Measurements from ENCODE around the gene KRTAP10-2.

Gene KRTAP10-2

GRCh38 chr21:44507673-44508425 is 43.5 kb downstream of the KRTAP10-2 start:
- Histone ChIP-seq H2AFZ (ENCODE audit: low read depth, low read length, severe bottlenecking) (no peak overlapping the region), H3K27me3 (ENCODE audit: low read length) (no peaks in the 10 kb centered on the region), H3K4me2 (ENCODE audit: low read depth, low read length, poor library complexity, severe bottlenecking) (no peak overlapping the region), H4K20me1 (ENCODE audit: low read depth, low read length) (no peaks in the 10 kb centered on the region), H3F3A (ENCODE audit: insufficient read depth) (no peaks in the 10 kb centered on the region), H3K36me3 (ENCODE audit: low read length) (no peaks in the 10 kb centered on the region), H3K9me3 (ENCODE audit: insufficient read depth, low read length) (no peaks in the 10 kb centered on the region), H3K4me3 (ENCODE audit: insufficient read depth, low read length, poor library complexity, severe bottlenecking) (no peak overlapping the region), H3K79me2 (ENCODE audit: insufficient read depth, low read length) (no peaks in the 10 kb centered on the region), H3K9me2 (replicated peaks; ENCODE audit: insufficient read depth, low read length) (no peaks in the 10 kb centered on the region), H3K9ac (ENCODE audit: low read length) (no peak overlapping the region), H3K27ac (ENCODE audit: low read depth, low read length) (no peak overlapping the region)
- TF ChIP-seq EZH2phosphoT487 (conservative IDR thresholded peaks at IDR 0.05; ENCODE audit: low read length) (no peak), CTCF (IDR thresholded peaks at IDR 0.05; ENCODE audit: insufficient read depth, low read length, poor library complexity, severe bottlenecking) (no peak)

DNA sequence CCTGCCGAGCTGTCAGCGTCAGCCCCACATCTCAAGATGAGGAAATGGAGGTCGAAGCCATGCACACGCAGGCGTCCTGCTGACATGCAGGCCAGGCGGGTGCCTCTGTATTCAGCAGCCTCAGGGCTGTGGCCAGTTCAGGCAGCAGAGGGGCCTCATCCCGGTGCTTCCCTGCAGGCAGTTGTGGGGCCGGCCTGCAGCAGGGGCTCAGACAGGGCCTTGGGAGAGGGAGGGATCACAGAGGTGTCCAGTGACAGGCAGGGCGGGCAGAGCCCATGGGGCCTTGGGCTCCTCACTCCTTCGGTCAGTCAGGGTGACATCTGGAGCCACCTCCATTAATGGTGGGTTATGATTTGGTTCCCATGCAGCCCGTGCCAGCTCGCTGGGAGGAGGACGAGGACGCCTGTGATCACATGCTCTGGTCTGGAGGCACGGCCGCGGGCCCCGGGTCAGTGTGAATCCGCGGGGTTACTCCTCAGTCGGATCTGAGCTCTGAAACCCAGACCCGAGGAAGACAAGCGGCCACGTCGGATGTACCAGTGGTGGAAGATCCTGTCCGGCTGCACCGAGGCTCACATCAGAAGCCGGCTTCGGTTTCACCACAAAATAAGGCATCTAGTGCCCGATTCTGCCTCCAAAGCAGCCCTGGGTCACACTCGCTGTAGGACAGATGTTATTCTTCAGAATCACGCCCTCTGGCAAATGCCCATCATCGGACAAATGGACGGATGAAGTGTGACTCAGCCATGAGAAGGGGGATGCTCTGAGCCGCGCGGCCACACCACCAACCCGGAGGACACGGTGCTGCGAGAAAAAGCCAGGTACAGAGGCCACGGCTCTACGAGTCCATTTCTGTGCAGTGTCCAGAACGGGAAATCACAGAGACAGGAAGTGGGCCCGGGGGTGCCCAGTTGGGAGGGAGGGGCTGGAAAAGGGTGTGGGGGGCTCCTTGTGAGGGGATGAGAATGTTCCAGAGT is 44.7 kb downstream of the KRTAP10-2 start:
- Histone ChIP-seq H3K9me2 (replicated peaks; ENCODE audit: insufficient read depth, low read length) (no peaks in the 10 kb centered on the region), H3K27ac (ENCODE audit: low read depth, low read length) (no peak overlapping the region), H2AFZ (ENCODE audit: low read depth, low read length, severe bottlenecking) (no peak overlapping the region), H3K9ac (ENCODE audit: low read length) (no peak overlapping the region), H3K4me3 (ENCODE audit: insufficient read depth, low read length, poor library complexity, severe bottlenecking) (no peak overlapping the region), H4K20me1 (ENCODE audit: low read depth, low read length) (no peaks in the 10 kb centered on the region), H3K27me3 (ENCODE audit: low read length) (no peaks in the 10 kb centered on the region), H3K79me2 (ENCODE audit: insufficient read depth, low read length) (no peaks in the 10 kb centered on the region), H3F3A (ENCODE audit: insufficient read depth) (no peaks in the 10 kb centered on the region), H3K36me3 (ENCODE audit: low read length) (no peaks in the 10 kb centered on the region), H3K9me3 (ENCODE audit: insufficient read depth, low read length) (no peaks in the 10 kb centered on the region), H3K4me2 (ENCODE audit: low read depth, low read length, poor library complexity, severe bottlenecking) (no peak overlapping the region)
- TF ChIP-seq CTCF (IDR thresholded peaks at IDR 0.05; ENCODE audit: insufficient read depth, low read length, poor library complexity, severe bottlenecking) = no peak
- TF ChIP-seq EZH2phosphoT487 (conservative IDR thresholded peaks at IDR 0.05; ENCODE audit: low read length) = no peak

DNA sequence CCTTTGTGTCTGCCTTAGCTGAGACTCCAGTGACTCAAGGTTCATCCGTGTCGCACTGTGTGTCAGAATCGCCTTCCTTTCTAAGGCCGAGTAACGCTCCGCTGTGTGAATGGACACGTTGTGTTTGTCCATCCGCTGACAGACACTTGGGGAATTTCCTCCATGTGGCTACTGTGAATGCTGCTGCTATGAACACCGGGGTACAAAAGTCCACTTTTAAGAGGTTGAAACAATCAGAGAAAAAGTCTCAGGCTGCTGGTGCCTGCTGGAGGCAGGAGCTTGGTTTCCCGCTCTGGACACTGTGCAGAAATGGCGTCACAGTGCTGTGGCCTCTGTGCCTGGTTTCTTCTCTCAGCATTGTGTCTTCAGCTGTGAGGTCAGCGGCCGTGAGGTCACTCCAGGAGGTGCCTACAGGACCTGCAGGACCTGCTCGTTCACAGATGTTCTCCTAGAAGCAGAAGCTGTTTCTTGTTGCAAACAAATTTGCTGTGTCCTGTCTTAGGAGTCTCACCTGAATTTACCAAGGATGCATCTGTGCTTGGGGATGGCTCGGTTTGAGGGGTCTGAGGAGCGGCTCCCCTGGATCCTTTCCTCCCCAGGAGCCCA is 45.5 kb downstream of the KRTAP10-2 start:
- Histone ChIP-seq H3K36me3 (ENCODE audit: low read length) (no peaks in the 10 kb centered on the region), H3F3A (ENCODE audit: insufficient read depth) (no peaks in the 10 kb centered on the region), H3K4me2 (ENCODE audit: low read depth, low read length, poor library complexity, severe bottlenecking) (no peak overlapping the region), H3K27me3 (ENCODE audit: low read length) (no peaks in the 10 kb centered on the region), H3K27ac (ENCODE audit: low read depth, low read length) (no peak overlapping the region), H3K9me3 (ENCODE audit: insufficient read depth, low read length) (no peaks in the 10 kb centered on the region), H4K20me1 (ENCODE audit: low read depth, low read length) (no peaks in the 10 kb centered on the region), H3K4me3 (ENCODE audit: insufficient read depth, low read length, poor library complexity, severe bottlenecking) (no peak overlapping the region), H2AFZ (ENCODE audit: low read depth, low read length, severe bottlenecking) (no peak overlapping the region), H3K9ac (ENCODE audit: low read length) (no peak overlapping the region), H3K9me2 (replicated peaks; ENCODE audit: insufficient read depth, low read length) (no peaks in the 10 kb centered on the region), H3K79me2 (ENCODE audit: insufficient read depth, low read length) (no peaks in the 10 kb centered on the region)
- no peak for TF ChIP-seq CTCF (IDR thresholded peaks at IDR 0.05; ENCODE audit: insufficient read depth, low read length, poor library complexity, severe bottlenecking)
- no peak for TF ChIP-seq EZH2phosphoT487 (conservative IDR thresholded peaks at IDR 0.05; ENCODE audit: low read length)
